ENCODE measurements around the gene CFAP20DC. TPM values are rescaled to one million over a fixed set of nuclear protein-coding genes. Genes with fewer than 3 reads are reported as not detected.

CFAP20DC gene
- total RNA-seq, 1 experiment from 2014 or later: 2.9 TPM

DNA sequence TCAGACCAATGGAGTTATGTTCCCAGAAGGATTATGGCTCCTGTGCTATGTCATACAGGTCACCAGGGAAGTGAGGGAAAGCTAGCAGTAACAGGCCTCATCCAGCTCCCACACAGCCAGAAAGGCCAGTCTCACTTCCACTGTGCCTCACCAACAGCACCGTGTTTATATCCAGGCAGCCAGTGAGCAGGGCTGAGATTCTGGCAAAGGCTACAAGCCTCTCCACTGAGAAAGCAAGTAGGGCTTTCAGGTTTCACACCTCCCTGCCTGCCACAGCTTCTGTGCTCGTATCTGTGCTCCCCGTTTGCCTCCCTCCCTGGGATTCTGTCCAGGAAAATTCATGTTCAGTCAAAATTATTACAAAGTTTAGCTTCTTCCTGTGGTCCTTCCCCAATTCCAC lies 14.9 kb upstream of the CFAP20DC start:
- no peak overlapping the region for H3K4me2 ChIP-seq (ENCODE audit: low read length)
- 0 out of 2 replicates have a peak, but pooled peaks cover 3% of the 10 kb centered on the region for H3K27me3 ChIP-seq (ENCODE audit: insufficient read depth, low read length)
- no peaks in the 10 kb centered on the region for H3K4me1 ChIP-seq (ENCODE audit: control insufficient read depth in 1 of 2, insufficient read depth in 2 of 2, low read length in 2 of 2)
- intact Hi-C loops (cut with micrococcal nuclease): no loop called here
- no TSS peak for BruUV-seq (replicated peaks)
- H3K36me3 ChIP-seq (ENCODE audit: control insufficient read depth in 1 of 2, insufficient read depth in 2 of 2, low read length in 2 of 2): no peaks in the 10 kb centered on the region
- ChIA-PET POLR2A (no interaction called here), RAD21 (ENCODE audit: low non-redundant PET in 1 of 2, low total read pairs in 2 of 2, uncharacterized antibody in 2 of 2, unreplicated experiment in 2 of 2) (no interaction called here), CTCF (interaction anchor here (0.8 to 1.3 kb wide), 2 partner anchors 9 to 22 kb away, joined by 3 read pairs; no protein-coding TSS in a partner anchor)
- DNase-seq (ENCODE audit: low read depth, low spot score) (no peak), ATAC-seq (no peak)
- TF ChIP-seq POLR2A (IDR thresholded peaks at IDR 0.05; ENCODE audit: borderline replicate concordance, extremely low read depth, insufficient read depth, insufficient read length): no peak
- TF ChIP-seq EGR1 (IDR thresholded peaks at IDR 0.05; ENCODE audit: low read depth): no peak
- TF ChIP-seq YY1 (IDR thresholded peaks at IDR 0.05; ENCODE audit: extremely low read depth, insufficient replicate concordance, low read depth, low read length): no peak
- TF ChIP-seq, protein P1, sequence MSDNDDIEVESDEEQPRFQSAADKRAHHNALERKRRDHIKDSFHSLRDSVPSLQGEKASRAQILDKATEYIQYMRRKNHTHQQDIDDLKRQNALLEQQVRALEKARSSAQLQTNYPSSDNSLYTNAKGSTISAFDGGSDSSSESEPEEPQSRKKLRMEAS (IDR thresholded peaks at IDR 0.05): no peak
- TF ChIP-seq JUND (IDR thresholded peaks at IDR 0.05): no peak
- TF ChIP-seq POLR2AphosphoS5 (IDR thresholded peaks at IDR 0.05; ENCODE audit: low read depth, low read length): no peak
- no peaks in the 10 kb centered on the region for H3K79me2 ChIP-seq (ENCODE audit: insufficient read depth, low read length)
- no peak overlapping the region for H3K4me3 ChIP-seq (replicated peaks in 1 of 2; ENCODE audit: low read depth in 1 of 2, low read length in 2 of 2)
- no peak overlapping the region for H2AFZ ChIP-seq (ENCODE audit: low read depth, low read length, poor library complexity, severe bottlenecking)
- H3K9me3 ChIP-seq (ENCODE audit: control insufficient read depth in 1 of 2, insufficient read depth in 1 of 2, low read depth in 1 of 2, low read length in 2 of 2): no peaks in the 10 kb centered on the region
- H3K27ac ChIP-seq (ENCODE audit: low read depth, low read length): no peak overlapping the region
- no peaks in the 10 kb centered on the region for H3K9me2 ChIP-seq (ENCODE audit: insufficient read depth)
- no peak overlapping the region for H3K9ac ChIP-seq (ENCODE audit: low read length)
- H4K20me1 ChIP-seq (ENCODE audit: insufficient read depth): no peaks in the 10 kb centered on the region

DNA sequence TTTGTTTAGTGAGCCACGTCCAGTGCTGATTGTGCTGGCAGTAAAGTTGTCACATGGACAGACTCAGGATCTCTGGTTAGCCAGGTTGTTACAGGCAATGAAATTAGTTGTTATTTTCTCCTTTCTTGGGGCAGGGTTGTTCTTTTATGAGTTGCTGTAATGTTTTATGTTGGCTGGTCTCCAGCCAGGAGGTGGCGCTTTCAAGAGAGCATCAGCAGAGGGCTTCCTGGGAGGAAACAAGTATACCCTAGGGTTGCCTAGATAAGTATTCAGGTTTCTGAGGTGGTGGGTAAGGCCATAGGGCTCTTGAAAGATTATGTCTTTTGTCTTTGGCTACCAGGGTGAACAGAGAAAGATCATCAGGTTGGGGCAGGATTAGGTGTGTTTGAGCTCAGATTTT lies 14.5 kb upstream of the CFAP20DC start:
- Histone ChIP-seq H3K9me2 (ENCODE audit: insufficient read depth) (no peaks in the 10 kb centered on the region), H3K36me3 (ENCODE audit: control insufficient read depth in 1 of 2, insufficient read depth in 2 of 2, low read length in 2 of 2) (no peaks in the 10 kb centered on the region), H3K4me3 (replicated peaks in 1 of 2; ENCODE audit: low read depth in 1 of 2, low read length in 2 of 2) (no peak overlapping the region), H4K20me1 (ENCODE audit: insufficient read depth) (no peaks in the 10 kb centered on the region), H3K9me3 (ENCODE audit: control insufficient read depth in 1 of 2, insufficient read depth in 1 of 2, low read depth in 1 of 2, low read length in 2 of 2) (no peaks in the 10 kb centered on the region), H2AFZ (ENCODE audit: low read depth, low read length, poor library complexity, severe bottlenecking) (no peak overlapping the region), H3K4me1 (ENCODE audit: control insufficient read depth in 1 of 2, insufficient read depth in 2 of 2, low read length in 2 of 2) (no peaks in the 10 kb centered on the region), H3K4me2 (ENCODE audit: low read length) (no peak overlapping the region), H3K9ac (ENCODE audit: low read length) (no peak overlapping the region), H3K27ac (ENCODE audit: low read depth, low read length) (no peak overlapping the region), H3K27me3 (ENCODE audit: insufficient read depth, low read length) (0 out of 2 replicates have a peak, but pooled peaks cover 3% of the 10 kb centered on the region), H3K79me2 (ENCODE audit: insufficient read depth, low read length) (no peaks in the 10 kb centered on the region)
- ChIA-PET CTCF (interaction anchor here (1.3 kb wide), 1 partner anchor 22 kb away, joined by 3 read pairs; no protein-coding TSS in a partner anchor), RAD21 (ENCODE audit: low non-redundant PET in 1 of 2, low total read pairs in 2 of 2, uncharacterized antibody in 2 of 2, unreplicated experiment in 2 of 2) (no interaction called here), POLR2A (no interaction called here)
- peak; percentile 85 for ATAC-seq
- intact Hi-C loops (cut with micrococcal nuclease): no loop called here
- TF ChIP-seq POLR2AphosphoS5 (IDR thresholded peaks at IDR 0.05; ENCODE audit: low read depth, low read length): no peak
- no peak for TF ChIP-seq TCF7L2 (IDR thresholded peaks at IDR 0.05; ENCODE audit: borderline replicate concordance, extremely low read depth, insufficient read depth, insufficient read length)
- TF ChIP-seq, protein P2, sequence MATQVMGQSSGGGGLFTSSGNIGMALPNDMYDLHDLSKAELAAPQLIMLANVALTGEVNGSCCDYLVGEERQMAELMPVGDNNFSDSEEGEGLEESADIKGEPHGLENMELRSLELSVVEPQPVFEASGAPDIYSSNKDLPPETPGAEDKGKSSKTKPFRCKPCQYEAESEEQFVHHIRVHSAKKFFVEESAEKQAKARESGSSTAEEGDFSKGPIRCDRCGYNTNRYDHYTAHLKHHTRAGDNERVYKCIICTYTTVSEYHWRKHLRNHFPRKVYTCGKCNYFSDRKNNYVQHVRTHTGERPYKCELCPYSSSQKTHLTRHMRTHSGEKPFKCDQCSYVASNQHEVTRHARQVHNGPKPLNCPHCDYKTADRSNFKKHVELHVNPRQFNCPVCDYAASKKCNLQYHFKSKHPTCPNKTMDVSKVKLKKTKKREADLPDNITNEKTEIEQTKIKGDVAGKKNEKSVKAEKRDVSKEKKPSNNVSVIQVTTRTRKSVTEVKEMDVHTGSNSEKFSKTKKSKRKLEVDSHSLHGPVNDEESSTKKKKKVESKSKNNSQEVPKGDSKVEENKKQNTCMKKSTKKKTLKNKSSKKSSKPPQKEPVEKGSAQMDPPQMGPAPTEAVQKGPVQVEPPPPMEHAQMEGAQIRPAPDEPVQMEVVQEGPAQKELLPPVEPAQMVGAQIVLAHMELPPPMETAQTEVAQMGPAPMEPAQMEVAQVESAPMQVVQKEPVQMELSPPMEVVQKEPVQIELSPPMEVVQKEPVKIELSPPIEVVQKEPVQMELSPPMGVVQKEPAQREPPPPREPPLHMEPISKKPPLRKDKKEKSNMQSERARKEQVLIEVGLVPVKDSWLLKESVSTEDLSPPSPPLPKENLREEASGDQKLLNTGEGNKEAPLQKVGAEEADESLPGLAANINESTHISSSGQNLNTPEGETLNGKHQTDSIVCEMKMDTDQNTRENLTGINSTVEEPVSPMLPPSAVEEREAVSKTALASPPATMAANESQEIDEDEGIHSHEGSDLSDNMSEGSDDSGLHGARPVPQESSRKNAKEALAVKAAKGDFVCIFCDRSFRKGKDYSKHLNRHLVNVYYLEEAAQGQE (IDR thresholded peaks at IDR 0.05; ENCODE audit: low read depth): no peak
- peak; percentile 7; the same call in 1 of the 2 replicates for TF ChIP-seq RAD21 (IDR thresholded peaks at IDR 0.05; ENCODE audit: low read depth)
- TF ChIP-seq, protein P3, sequence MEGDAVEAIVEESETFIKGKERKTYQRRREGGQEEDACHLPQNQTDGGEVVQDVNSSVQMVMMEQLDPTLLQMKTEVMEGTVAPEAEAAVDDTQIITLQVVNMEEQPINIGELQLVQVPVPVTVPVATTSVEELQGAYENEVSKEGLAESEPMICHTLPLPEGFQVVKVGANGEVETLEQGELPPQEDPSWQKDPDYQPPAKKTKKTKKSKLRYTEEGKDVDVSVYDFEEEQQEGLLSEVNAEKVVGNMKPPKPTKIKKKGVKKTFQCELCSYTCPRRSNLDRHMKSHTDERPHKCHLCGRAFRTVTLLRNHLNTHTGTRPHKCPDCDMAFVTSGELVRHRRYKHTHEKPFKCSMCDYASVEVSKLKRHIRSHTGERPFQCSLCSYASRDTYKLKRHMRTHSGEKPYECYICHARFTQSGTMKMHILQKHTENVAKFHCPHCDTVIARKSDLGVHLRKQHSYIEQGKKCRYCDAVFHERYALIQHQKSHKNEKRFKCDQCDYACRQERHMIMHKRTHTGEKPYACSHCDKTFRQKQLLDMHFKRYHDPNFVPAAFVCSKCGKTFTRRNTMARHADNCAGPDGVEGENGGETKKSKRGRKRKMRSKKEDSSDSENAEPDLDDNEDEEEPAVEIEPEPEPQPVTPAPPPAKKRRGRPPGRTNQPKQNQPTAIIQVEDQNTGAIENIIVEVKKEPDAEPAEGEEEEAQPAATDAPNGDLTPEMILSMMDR (IDR thresholded peaks at IDR 0.05 in 2 of 3, conservative IDR thresholded peaks at IDR 0.05 in 1 of 3; ENCODE audit: borderline replicate concordance in 1 of 3, insufficient read depth in 1 of 3, low read depth in 2 of 3, low read length in 2 of 3): peak in 2 of 3 experiments; percentile 49 to 56; a peak in 4 of 6 replicates
- no peak for TF ChIP-seq POLR2A (IDR thresholded peaks at IDR 0.05; ENCODE audit: borderline replicate concordance, extremely low read depth, insufficient read depth, insufficient read length)
- peak; percentile 13 for DNase-seq (ENCODE audit: low read depth, low spot score)
- BruUV-seq (replicated peaks): no TSS peak

Measured in HCT116 (cell line).